Activated naive CD4-positive, alpha-beta T cell treated with anti-CD3 and anti-CD28 coated beads, Interleukin-2, amount 50 U/mL, for 16 hours (primary cell): ENCODE results near the gene ATG101.
"Not testable (repeated sequence)": the region's sequence is repeated elsewhere in the genome, so short reads cannot be mapped to it uniquely, and the experiment has no call there.

Experiments
- DNase-seq: peaks from one replicate; pipeline ENCODE4 v3.0.0-alpha.2; 2020

The ATG101 gene

GRCh38 chr12:52080403-52081251 lies 10.8 kb downstream of the ATG101 start:
- no peak for DNase-seq

GRCh38 chr12:52081263-52081733 lies 11.5 kb downstream of the ATG101 start:
- DNase-seq = no peak

DNA sequence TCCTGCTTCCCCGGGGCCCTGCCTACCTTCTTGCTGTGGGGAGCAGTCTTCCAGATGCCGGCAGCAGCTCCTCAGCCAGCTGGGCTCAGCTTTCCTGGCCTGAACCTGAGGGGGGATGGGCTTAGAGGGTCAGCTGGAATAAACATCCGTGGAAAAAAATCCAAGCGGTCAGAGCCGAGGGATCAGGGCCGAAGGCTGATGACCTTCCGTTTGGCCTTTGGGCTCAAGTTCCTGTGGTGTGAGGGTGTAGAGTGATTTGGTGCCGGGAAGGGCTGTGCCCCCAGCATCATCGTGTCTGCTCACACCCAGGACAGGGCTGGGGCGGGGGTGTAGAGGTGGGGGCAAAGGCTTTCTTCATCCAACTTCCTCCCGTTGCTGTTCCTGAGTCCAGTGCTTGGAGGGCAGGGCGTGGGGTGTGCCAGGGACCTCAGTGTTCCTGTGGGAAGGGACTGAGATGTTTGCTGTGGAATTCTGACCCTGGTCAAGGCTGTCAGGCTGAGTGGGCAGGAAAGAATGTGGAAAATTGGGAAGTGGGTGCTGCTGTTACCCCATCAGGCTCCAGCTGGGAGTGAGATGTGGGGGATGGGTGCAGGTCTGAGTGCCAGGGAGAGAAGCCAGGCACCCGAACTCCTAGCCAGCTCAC lies 12.4 kb downstream of the ATG101 start:
- DNase-seq = no peak

GRCh38 chr12:52082669-52082987 lies 12.8 kb downstream of the ATG101 start:
- no peak for DNase-seq

DNA sequence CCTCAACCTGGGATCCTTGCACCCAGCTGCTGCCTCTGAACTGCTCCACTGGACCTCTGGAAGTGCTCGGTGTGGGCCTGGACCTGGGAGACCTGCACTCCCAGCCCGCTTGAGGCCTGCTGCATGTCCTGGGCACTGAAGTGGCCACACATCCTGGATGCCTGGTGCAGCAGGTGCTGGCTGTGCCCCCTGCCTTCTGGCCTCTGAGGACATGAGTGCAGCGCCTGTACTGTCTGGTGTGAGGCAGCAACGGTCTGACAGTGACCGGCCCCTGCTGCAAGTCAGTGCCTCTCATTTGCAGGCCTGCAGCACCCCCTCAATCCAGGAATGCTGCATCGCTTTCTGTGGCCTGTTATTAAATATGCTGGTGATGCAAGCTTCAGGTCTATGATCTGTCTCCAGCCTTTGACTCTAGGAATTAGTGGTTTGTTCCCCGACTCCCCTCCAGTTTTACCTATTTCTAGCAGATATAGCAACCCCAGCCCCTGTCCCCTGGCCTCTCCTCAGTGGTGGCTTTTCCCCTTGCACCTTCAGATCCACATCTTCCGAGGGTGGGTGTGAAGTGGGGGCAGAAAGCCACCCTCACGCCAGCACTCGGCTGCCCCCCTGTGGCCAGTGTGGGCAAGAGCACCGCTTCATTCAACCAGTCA lies 13.3 kb downstream of the ATG101 start:
- DNase-seq = peak; percentile 70

DNA sequence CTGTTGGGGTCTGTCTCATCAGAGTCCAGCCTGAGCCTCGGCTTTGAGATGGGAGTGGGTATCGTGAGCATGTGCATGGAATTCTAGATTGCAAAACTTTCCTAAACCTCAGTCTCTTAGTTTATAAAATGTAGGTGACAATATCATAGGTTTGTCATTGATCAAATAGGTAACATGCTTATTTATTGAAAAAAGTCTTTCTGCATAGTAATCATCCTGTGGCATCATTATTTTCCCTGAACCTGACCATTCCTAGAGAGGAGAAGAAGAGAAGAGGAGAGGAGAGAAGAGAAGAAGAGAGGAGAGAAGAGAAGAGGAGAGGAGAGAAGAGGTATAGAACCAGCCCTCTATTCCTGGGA lies 13.8 kb downstream of the ATG101 start:
- DNase-seq = no peak

- DNase-seq = no peak
Observed at GRCh38 chr12:52084491-52085231, 14.9 kb downstream of the ATG101 start.

- DNase-seq = no peak
Observed at GRCh38 chr12:52085682-52086180, 16.0 kb downstream of the ATG101 start.

- DNase-seq = no peak
Observed at GRCh38 chr12:52086366-52086765, 16.6 kb downstream of the ATG101 start.

GRCh38 chr12:52086944-52087835 lies 17.4 kb downstream of the ATG101 start:
- DNase-seq = no peak

DNA sequence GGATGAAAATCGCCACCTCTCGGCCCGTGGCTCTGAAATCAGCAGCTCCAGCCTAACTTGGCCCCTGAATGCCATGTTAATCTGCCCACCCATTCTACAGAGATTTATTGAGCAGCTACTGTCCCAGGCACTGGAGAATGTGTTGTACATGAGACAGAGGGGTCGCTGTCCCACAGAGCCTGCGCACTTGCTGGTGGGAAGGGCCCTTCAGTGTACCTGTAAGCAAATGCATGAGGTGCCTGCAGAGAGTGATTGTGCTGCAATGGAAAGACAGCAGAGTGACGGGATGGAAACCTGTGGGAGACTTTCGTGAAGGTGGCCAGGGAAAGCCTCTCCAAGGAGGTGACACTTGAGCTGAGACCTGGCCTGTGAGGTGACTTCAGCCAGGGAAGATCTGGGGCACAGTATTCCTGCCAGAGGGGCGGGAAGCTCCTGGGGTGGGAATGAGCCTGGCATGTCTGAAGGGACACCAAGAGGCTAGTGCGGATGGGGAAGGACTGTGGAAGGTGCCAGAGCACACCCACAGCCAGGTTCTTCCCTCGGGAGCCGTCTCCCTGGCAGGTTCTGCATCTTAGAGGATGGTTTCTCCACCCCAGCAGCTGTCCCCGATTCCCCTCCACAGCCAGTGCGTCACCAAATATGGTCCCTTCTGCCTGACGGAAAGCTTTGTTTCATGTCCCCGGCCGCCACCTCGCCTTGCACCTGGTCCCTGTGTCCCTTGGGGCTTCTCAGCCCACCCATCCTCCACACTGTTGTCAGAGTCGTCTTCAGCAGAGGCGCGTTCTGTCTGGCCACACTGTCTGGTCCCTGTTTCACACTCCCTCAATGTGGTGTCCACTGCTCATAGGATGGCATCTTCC lies 18.4 kb downstream of the ATG101 start:
- DNase-seq = no peak

DNA sequence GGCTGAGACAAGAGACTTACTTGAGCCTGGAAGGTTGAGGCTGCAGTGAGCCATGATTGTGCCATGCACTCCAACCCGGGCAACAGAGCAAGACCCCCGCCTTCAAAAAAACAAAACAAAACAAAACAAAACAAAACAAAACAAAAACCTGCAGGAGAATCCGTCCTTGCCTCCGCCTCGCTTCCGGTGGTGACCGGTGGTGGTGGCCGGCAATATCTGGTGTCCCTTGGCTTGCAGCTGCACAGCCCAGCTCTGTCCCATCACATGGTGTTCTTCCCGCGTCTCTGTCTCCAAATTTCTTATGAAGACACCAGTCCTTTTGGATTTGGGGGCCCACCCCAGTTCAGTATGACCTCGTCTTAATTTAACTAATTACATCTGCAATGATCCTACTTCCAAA lies 19.7 kb downstream of the ATG101 start:
- DNase-seq = no peak

- DNase-seq = no peak
Observed at GRCh38 chr12:52090291-52090690, 20.5 kb downstream of the ATG101 start.

- DNase-seq = no peak
Observed at GRCh38 chr12:52091061-52091460, 21.3 kb downstream of the ATG101 start.

DNA sequence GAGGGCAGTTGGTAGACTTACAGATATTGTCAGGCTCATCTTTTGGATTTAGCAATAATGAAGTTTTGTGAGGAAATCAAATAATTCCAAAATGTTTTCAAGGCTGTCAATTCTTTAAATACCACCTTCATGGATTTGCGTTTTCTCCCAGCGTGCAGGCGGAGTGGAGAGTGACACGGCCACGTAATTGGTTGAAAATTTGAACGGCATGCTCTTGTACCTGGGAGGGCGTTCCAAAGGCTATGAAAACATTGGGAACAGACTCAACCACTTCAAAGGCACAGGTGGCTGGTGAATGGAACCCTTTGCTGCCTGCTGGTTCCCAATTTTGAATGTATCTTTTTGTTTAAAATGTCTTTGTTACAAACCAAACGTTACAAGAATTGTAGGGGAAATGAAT lies 22.1 kb downstream of the ATG101 start:
- no peak for DNase-seq

- no peak for DNase-seq
Observed at GRCh38 chr12:52093346-52093745, 23.6 kb downstream of the ATG101 start.

GRCh38 chr12:52096332-52097044 lies 26.7 kb downstream of the ATG101 start:
- DNase-seq = no peak

DNA sequence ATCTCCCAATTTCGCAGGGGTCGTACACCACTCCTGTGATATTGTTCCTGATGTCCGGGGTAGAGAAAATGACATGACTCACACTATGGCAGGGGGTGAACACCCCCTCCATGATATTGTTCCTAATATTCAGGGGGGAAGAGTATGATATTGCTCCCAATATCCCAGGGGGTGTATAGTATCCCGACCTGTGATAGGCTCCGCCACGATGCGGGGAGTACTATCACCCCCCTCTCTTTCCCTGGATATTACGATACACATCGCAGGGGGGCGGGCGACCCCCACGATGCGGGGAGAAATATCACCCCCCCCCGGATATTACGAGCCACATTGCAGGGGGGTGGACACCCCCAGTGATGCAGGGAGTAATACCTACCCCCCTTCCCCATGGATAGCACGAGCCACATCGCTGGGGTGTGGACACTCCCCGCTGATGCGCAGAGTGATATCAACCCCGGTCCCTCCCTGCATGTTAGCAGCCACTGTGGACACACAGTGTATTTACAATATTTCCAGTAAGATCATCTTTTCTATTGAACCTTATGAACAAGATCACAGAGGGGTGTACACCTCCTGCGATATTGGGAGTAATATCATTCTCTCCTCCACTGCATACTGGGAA lies 27.4 kb downstream of the ATG101 start:
- DNase-seq = no peak

DNA sequence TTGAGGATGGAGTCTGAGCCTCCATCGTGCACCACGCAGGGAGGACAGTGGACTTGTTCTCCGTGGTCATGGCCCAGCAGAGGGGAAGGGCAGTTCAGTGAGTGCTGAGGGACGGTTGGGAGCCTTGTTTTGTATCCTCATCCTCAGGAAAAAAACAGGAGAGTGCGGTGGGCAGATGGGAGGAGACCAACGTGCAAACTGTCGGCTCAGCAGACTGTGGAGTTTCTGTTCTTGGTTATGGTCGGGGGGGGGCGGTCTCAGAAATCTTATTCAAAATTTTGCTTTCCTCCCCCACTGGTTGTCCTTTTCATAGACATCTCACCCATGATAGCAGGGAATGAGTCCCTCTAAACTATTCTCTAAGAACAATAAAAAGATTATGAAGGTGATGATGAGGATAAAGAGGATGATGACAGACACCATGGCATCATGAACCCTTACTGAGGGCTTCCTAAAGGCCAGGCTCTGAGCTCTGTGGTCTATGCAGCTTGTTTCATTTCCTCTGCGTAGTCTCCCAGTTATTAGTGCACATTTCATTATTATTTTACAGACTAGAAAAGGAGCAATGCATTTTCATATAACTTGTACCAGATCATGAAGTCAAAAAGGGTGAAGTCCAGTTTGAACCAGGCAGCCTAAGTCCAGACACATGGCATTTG lies 34.8 kb downstream of the ATG101 start:
- not testable (repeated sequence) for DNase-seq
